Measurements from ENCODE around the gene ITGB6. TPM values are rescaled to one million over a fixed set of nuclear protein-coding genes. Genes with fewer than 3 reads are reported as not detected.

The ITGB6 gene
- total RNA-seq, 1 experiment from 2014 or later: 84.8 TPM

- intact Hi-C loops (cut with micrococcal nuclease; ENCODE audit: unreplicated experiment): no loop called here
- CTCF ChIA-PET: no interaction called here
These were observed 131.2 kb downstream of the ITGB6 start for GRCh38 chr2:160068906-160069305.

GRCh38 chr2:160064916-160065315 is 135.2 kb downstream of the ITGB6 start:
- no peak for DNase-seq
- no peak overlapping the region for H3K27ac Mint-ChIP-seq (ENCODE audit: unreplicated experiment)
- CTCF ChIA-PET: interaction anchor here (0.7 kb wide), 1 partner anchor 10 kb away, joined by 4 read pairs; no protein-coding TSS in a partner anchor

More at GRCh38 chr2:160068906-160069305, 131.2 kb downstream of the ITGB6 start:
- TF ChIP-seq CTCF (IDR thresholded peaks at IDR 0.05; ENCODE audit: unreplicated experiment): no peak
- Mint-ChIP-seq H3K27ac (ENCODE audit: unreplicated experiment) (no peak overlapping the region), H3K27me3 (ENCODE audit: unreplicated experiment) (no peaks in the 10 kb centered on the region), H3K4me3 (ENCODE audit: low read depth, unreplicated experiment) (no peak overlapping the region), H3K4me1 (ENCODE audit: low read depth, unreplicated experiment) (peaks cover 5% of the 10 kb centered on the region), H3K36me3 (ENCODE audit: insufficient read depth, unreplicated experiment) (no peaks in the 10 kb centered on the region), H3K9me3 (ENCODE audit: low read depth, unreplicated experiment) (peaks cover 8% of the 10 kb centered on the region)
- DNase-seq: no peak
- no TSS peak for BruUV-seq (replicated peaks)

GRCh38 chr2:160063879-160064612 is 136.0 kb downstream of the ITGB6 start:
- Mint-ChIP-seq H3K27ac (ENCODE audit: unreplicated experiment) (no peak overlapping the region), H3K9me3 (ENCODE audit: low read depth, unreplicated experiment) (peaks cover 4% of the 10 kb centered on the region), H3K36me3 (ENCODE audit: insufficient read depth, unreplicated experiment) (peaks cover 16% of the 10 kb centered on the region), H3K4me3 (ENCODE audit: low read depth, unreplicated experiment) (no peak overlapping the region), H3K27me3 (ENCODE audit: unreplicated experiment) (no peaks in the 10 kb centered on the region), H3K4me1 (ENCODE audit: low read depth, unreplicated experiment) (peaks cover 25% of the 10 kb centered on the region)
- BruUV-seq (replicated peaks): no TSS peak
- intact Hi-C loops (cut with micrococcal nuclease; ENCODE audit: unreplicated experiment): no loop called here
- CTCF ChIA-PET: interaction anchor here (0.7 kb wide), 1 partner anchor 11 kb away, joined by 4 read pairs; no protein-coding TSS in a partner anchor
- DNase-seq: no peak
- no peak for TF ChIP-seq CTCF (IDR thresholded peaks at IDR 0.05; ENCODE audit: unreplicated experiment)

More at GRCh38 chr2:160064916-160065315, 135.2 kb downstream of the ITGB6 start:
- peaks cover 4% of the 10 kb centered on the region for H3K9me3 Mint-ChIP-seq (ENCODE audit: low read depth, unreplicated experiment)
- H3K4me1 Mint-ChIP-seq (ENCODE audit: low read depth, unreplicated experiment): peaks cover 25% of the 10 kb centered on the region
- no TSS peak for BruUV-seq (replicated peaks)
- no peak for TF ChIP-seq CTCF (IDR thresholded peaks at IDR 0.05; ENCODE audit: unreplicated experiment)
- H3K36me3 Mint-ChIP-seq (ENCODE audit: insufficient read depth, unreplicated experiment): peaks cover 16% of the 10 kb centered on the region
- no peak overlapping the region for H3K4me3 Mint-ChIP-seq (ENCODE audit: low read depth, unreplicated experiment)
- H3K27me3 Mint-ChIP-seq (ENCODE audit: unreplicated experiment): no peaks in the 10 kb centered on the region
- intact Hi-C loops (cut with micrococcal nuclease; ENCODE audit: unreplicated experiment): no loop called here

GRCh38 chr2:160063271-160063670 is 136.8 kb downstream of the ITGB6 start:
- Mint-ChIP-seq H3K27ac (ENCODE audit: unreplicated experiment) (peak overlapping the region; percentile 71), H3K36me3 (ENCODE audit: insufficient read depth, unreplicated experiment) (peaks cover 16% of the 10 kb centered on the region), H3K4me1 (ENCODE audit: low read depth, unreplicated experiment) (peaks cover 28% of the 10 kb centered on the region), H3K27me3 (ENCODE audit: unreplicated experiment) (no peaks in the 10 kb centered on the region), H3K9me3 (ENCODE audit: low read depth, unreplicated experiment) (peaks cover 4% of the 10 kb centered on the region), H3K4me3 (ENCODE audit: low read depth, unreplicated experiment) (peak overlapping the region; percentile 83)
- CTCF ChIA-PET: no interaction called here
- intact Hi-C loops (cut with micrococcal nuclease; ENCODE audit: unreplicated experiment): no loop called here
- no peak for TF ChIP-seq CTCF (IDR thresholded peaks at IDR 0.05; ENCODE audit: unreplicated experiment)
- no TSS peak for BruUV-seq (replicated peaks)
- no peak for DNase-seq

Measured in Calu3 (cell line).